AG20443 (cell line): Measurements from ENCODE around the gene PIM3.
"Not testable (repeated sequence)": the region's sequence is repeated elsewhere in the genome, so short reads cannot be mapped to it uniquely, and the experiment has no call there.

Experiments used
- DNase-seq: peaks from one replicate; pipeline ENCODE4 v3.0.0; 2012; ENCODE audit warnings: low spot score, mixed read lengths

Gene PIM3

DNA sequence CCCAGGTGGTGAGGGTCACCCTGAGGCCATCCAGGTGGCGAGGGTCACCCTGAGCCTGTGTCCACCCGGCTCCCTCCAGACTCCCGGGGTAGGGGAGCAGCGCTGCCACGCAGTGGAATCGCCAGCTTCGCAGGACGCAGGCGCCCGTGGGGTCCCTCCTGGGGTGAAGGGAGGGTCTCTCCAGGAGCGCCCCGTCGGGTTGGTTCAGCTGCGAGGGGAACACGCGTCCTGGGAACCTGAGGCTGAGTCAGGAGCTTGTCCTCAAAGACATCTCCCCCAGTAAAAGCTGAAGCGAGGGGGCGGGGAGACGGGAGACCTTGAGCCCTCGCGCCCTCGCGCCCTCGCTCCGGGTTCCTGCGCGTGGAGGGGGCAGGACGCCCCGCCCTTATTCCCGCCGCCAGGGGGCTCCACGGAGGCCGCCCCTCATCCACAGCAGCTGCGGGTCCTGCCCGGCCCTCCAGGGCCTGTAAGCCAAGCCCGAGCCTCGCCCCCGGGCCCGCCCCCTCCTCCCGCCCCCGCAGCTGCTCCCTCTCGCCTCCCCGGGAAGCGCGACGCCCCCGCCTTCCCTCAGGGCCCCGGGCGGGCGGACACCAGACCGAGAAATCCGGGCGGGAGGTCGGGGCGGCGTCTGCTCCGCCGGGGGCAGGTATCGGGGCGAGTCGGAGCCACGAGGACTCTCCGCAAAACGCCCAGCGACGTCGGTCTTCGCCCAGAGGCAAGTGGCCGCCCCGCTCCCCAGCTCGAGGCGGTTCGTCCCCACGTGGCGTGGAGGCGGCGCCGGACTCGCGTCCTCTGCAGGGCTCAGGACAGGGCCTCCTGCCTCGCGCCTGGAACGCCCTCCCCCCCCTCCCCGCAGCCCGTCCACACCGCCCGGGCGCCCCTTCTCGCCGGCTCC lies 22.8 kb downstream of the PIM3 start:
- no peak for DNase-seq

DNA sequence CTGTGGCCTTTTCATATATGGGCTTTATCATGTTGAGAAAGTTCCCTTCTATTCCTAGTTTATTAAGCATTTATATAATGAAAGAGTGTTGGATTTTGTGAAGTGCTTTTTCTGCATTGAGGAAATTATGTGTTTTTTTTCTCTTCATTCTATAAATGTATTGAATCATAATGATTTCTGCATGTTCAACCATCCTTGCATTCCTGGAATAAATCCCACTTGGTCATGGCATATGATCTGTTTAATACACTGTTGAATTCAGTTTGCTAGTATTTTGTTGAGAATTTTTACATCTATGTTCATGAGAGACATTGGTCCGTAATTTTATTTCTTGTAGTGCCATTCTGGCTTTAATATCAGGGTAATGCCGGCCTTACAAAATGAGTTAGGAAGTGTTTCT lies 25.8 kb downstream of the PIM3 start:
- DNase-seq = no peak

DNA sequence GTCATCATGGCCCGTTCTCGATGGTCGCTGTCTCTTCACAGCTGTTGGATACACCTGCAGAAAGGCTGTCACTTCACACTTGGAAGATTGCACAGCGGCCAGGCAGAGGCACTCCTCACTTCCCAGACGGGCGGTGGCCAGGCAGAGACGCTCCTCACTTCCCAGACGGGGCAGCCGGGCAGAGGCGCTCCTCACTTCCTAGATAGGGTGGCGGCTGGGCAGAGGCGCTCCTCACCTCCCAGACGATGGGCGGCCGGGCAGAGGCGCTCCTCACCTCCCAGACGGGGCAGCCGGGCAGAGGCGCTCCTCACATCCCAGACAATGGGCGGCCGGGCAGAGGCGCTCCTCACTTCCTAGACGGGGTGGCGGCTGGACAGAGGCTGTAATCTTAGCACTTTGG lies 29.3 kb downstream of the PIM3 start:
- not testable (repeated sequence) for DNase-seq

DNA sequence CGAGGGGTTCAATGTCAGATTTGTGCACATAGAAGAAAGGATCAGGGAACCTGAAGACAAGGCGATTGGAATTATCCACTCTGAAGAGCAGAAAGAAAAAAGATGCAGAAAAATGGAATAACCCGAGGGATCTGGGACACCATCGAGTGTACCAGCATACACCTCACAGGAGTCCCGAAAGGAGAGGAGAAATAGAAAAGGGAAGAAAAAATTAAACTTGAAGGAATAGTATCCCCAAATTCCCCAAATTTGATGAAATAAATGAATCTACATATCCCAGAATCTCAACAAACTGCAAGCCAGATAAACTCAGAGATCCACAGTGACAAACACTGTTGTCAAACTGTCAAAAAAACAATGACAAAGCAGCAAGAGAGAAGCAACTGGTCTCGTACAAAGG lies 30.6 kb downstream of the PIM3 start:
- DNase-seq = no peak

DNA sequence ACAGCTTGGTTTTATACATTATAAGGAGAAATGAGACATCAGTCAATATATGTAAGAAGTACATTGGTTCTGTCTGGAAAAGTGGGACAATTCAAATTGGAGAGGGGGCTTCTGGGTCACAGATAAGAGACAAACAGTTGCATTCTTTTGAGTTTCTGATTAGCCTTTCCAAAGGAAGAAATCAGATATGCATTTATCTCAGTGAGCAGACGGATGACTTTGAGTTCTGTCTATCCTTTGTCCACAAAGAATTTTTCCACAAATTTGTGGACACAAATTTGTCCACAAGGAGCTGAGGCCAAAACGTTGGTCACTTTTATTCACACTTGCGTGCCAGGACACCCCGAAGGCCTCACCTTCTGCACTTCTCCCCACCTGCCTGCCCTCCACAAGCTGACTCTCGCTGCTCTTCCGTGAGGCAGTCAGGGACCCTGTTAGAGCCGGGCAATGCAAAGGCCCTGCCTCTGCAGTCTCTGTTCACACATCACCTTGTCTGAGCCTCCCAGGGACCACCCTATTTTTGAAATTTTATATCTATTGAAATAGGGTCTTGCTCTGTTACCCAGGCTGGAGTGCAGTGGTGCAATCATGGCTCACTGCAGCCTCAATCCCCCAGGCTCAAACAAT lies 31.4 kb downstream of the PIM3 start:
- DNase-seq = no peak

DNA sequence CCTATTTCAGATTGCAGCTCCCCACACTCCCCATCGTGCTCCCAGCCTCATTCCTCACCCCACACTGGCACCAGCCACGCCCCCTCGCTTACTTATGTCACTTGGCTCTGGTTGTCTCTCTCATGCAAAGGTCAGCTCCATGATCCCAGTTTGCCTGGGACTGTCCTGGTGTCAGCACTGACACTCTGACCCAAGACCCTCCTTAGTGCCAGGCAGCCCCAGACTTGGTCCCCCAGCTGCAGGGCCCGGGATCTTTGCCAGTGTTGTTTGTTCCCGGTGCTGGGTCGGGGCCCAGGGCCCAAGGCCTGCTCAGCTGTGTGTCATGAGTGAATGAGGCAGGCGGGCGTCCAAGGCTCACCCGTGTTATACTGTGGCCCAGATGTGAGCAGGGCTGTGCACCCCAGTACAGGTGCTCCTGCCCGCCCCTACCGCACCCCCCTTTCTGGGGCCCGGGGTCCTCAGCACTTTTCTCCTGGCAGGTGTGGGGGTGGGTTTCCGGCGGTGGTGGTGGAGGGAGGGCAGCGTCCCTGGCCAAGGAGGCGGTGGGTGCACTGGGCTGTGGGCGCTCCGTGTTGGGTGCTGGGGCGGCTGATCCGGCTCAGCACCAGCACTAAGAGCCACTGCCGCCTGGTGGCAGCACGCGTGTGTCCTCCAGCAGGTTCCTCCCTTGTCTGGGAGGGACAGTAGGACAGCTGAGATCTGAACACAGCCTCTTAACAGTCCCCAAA lies 32.5 kb downstream of the PIM3 start:
- DNase-seq = peak; percentile 84

DNA sequence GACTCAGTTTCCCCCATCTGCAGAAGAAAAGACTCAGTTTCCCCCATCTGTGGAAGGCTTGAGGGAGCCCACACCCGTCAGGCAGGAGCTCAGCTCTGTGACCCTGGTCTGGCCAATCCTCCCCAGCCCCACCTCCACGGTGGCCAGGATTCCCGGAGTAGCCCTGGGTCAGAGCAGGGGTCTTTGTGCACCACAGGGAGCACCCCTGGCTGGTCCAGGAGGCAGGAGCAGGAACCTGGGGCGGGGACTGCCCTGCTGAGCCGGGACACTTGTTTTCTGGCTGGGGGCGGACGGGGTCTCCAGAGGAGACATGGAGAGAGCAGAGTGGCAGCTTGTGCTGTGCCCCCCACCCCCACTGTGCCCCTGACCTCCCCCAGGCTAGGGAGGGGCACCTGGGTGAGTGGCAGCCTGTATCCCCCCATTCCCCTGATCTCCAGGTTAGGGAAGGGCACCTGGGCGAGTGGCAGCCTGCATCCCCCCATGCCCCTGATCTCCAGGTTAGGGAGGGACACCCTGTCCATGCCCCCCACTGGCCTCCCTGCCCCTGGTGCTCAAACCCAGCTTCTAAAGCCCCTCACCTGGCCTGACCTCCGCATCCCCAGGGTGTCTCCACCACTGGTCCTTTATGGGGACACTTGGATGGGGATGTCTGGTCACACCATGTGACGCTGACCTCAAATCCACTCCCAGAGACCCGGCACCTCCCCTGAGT lies 33.2 kb downstream of the PIM3 start:
- DNase-seq = no peak

DNA sequence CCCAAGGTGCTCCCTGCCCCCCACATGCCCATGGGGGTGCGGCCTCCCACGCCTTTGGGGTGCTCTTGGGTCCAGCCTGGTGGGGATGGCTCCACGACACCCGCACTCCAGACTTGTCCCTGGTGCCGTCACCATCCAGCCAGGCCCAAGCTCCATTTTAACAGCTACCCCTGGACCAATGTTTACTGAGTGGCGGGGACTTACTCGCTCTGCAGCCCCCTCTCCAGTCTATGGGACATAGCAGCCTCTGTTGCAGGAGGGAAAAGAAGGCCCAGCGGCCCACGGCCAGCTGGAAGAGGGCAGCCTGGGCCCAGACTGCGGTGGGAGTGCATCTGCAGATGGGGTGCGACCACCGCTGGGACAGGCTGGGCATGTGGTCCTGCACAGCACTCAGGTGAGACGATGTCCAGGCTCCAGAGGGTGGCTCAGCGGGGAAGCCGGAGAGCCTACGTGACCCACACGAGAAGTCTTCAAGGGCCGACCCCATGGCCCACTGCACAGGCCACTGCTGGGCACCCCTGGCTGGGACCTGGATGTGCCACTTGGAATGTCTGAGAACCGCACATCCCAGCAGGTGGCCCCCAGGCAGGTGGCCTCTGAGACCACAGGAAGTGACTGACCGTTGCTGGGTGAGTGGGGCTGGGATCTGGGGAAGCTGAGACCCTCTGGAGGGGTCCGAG lies 33.9 kb downstream of the PIM3 start:
- no peak for DNase-seq

DNA sequence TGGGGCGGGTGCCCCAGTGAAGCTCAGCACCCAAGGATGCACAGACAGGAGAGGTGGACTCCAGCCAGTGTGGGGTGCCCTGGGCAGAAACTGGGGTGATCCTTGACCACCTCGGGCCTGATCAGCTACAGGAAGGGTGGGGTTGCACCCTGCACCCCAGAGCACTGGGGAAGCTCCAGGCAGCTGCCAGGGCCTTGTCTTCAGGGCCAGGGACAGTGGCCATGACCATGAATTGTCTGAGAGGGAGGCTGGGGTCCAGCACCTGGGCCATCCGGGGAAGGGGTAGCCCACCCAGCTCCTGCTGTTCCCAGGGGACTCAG lies 34.4 kb downstream of the PIM3 start:
- no peak for DNase-seq

DNA sequence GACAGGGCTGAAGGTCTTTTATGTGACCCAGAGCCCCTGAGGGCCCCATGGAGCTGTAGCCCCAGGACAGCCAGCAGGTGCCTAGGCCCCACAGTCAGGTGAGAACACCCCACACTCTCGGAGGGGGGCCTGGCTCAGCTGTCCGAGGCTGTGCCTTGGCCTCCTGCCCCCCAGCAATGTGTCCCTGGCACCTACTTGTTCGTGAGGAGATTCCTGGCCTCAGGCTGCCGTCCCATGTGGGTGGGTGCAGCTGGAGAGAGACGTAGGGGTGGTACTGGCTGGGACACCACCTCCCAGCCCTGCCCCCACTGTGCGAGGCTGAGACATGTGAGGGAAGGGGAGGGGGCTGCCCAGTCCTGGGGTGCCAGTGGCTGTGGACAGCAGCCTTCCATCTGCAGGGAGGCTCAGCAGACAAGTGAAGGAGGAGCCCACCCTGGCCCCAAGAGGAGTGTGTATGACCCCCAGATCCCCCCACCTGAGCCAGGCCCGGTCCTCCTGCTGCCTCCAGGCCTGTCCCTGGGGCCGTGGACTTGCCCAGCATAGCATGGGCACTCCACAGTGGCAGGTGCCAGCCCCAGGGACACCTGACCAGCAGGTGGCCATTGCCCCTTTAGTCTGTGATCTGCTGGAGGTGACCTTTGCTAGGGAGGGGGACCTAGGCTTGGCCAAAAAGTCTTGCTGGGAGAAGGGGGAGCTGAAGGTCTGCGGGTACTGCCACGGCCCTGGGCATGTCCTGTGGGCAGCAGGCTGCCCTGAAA lies 35.0 kb downstream of the PIM3 start:
- DNase-seq = no peak

DNA sequence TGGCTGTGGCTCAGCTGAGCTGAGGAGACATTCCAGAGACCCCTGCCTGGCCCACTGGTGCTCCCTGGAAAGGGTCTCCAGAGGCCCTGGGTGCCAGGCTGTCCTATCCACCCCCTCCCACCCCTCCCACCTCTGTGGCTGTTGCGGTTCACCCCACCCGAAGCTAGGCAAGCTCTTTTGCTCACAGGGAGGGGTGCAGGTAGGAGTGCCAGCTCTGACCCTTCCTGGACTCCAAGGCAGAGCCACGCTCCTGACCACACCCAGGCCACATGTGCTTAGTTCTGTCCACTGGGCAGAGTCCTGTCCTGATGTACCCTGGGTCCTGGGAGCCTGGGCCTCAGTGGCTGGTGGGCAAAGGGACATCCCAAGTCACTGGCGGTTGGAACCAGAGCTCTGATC lies 35.5 kb downstream of the PIM3 start:
- DNase-seq = peak; percentile 25

DNA sequence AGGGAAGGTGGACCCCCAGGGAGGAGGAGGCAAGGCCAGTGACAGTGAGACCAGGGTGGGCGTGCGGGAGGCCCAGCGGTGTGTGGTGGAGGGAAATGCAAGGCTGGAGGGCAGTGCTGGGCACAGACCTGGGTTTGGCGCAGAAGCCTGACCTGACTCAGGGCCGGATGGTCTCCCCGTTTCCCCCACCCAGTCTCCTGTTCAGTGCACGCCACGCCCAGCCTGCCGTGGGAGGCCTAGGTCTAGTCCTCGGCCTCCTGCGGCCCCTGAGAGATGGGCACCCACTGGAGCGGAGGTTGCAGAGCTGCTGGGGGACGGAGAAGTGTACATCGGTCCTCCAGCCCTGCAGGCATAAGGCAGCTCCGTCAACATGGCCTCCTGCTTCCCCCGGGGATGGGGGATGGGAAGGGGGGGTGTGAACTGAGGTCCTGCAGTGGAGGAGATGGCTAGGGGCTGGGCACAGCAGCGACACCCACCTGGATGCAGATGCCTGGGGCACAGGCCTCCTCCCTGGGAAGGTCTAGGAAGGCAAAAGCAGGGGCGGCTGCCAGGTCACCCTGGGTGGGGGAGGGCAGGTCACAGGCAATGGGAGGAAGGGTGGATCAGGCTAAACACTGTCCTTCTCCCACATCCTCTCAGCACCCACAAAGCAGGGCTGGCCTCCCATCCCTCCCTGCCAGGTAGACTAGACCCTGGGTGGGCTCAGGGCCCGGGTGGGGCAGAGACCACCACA lies 36.1 kb downstream of the PIM3 start:
- no peak for DNase-seq

DNA sequence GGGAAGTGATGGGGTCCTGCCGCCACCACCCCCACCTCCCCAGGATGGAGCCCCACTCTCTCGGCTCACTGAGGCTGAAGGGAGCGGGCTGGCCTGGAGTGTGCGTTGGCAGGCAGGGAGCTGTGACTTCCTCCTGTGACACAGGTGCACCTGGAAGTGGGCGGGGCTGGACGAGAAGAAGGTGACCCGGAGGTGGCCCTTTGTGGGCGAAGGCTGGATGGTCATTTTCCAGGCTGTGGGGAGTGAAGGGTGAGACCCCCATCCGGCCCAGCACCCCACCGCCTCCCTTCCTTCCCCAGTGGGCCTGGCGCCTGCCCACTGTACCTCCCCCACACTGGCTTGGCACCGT lies 36.7 kb downstream of the PIM3 start:
- no peak for DNase-seq

DNA sequence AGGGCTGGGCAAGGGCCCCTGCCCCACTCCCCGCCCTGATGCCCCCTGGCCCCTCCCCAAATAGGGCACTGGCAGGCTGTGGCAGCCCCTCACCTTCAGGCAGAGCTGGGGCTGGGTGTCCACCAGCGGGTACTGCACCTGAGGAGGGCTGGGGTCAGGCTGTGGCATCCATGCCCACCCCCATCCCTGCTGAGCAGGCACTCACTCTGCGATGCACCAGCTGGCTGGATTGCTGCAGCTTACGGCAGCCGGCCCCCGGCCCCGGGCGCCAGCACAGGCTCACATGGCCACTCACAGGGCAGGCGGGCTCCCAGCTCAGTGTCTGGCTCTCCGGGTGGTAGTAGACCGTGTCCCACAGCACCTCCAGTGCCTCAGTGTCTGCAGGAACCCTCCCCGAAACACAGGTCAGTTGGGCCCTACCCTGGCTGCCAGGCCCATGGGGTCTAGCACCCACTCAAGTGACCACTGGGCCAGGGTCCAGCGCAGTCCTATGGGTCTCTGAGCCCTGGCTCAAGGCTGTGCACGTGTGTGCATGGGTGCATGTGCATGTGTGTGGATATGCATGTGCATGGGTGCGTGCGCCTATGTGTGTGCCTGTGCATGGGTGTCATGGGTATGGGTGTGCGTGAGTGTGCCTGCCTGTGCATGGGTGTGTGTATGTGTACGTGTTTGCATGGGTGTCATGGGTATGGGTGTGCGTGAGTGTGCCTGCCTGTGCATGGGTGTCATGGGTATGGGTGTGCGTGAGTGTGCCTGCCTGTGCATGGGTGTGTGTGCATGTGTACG lies 37.6 kb downstream of the PIM3 start:
- DNase-seq = no peak

DNA sequence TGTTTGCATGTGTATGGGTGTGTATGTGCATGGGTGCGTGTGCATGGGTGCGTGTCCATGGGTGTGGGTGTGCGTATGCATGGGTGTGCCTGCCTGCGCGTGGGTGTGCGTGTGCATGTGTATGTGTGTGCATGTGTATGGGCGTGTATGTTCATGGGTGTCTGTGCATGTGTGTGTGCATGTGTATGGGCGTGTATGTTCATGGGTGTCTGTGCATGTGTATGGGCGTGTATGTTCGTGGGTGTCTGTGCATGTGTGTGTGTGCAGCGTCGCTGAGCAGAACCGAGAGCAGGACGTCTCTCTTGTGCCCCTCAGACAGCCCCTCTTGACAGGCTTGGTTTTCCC lies 38.1 kb downstream of the PIM3 start:
- DNase-seq = no peak

DNA sequence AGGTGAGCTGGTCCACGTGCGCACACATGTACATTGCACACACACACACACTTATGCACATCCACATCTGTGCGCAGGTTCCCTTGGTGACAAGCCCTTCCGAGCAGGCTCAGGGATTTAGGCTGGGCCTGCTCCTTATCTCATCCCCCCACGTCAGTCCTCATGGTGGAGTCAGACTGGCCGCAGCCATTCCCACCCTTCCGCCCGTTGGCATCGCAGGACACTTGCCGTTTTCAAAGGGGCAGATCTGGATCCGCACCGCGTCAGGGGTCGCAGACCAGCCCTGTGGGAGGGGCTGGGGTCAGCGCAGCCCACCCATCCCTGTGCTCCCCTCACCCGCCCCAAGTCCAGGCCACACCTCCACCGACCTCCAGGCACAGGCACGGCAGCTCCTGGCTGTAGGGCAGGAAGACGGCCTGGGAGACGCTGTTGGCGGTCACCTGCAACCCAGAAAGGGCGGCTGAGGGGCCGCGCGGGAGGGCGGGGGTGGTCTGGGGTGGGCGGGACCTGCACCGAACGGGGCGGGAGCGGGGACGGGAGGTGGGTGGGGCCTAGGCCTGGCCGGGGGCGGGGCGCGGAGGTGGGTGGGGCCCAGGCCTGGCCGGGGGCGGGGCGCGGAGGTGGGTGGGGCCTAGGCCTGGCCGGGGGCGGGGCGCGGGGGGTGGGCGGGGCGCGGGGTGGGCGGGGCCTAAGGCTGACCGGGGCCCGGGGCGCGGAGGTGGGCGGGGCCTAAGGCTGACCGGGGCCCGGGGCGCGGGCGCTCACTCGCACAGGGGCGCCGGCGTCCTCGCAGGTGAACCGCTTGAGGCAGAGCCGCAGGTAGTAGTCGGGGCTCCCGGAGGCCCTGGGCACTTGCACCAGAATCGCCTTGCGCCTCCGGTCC lies 38.7 kb downstream of the PIM3 start:
- peak; percentile 61 for DNase-seq

DNA sequence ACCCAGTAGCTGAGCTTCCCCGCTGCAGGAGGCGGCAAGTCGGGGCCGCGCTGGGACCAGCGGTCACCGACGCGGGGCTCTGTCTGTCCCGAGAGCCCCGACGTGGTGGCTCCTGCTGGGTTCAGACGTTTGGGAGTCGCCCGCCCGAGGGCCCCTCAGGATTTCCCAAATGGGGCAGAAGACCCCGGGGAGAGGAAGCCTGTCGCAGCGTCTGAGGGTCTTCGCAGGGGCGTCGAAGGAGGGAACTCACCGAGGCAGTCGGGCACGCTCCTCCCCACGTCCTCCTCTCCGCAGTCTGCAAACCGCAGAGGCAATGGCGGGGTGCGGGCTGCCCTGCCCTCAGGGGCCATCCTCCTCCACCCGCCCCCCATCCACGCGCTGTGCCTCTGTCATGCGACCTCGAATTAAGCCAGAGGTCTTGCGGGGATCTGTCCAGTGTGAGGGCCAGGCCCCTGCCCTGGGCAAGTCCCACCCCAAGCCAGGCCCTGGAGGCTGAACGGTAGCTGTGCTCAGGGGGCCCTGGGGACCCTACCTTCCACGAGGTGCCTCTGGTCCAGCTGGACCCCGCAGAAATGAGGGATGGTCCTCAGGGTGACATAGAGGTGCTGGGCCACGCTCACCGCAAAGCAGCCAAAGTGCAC lies 39.5 kb downstream of the PIM3 start:
- DNase-seq = no peak
